Measurements from ENCODE around the gene TEX264. TPM values are rescaled to one million over a fixed set of nuclear protein-coding genes. Genes with fewer than 3 reads are reported as not detected.

Gene TEX264
- total RNA-seq, 2 donors from 2014 or later, result 27.3 to 50.9 TPM

GRCh38 chr3:51682079-51682478 lies 11.0 kb downstream of the TEX264 start:
- H3K27me3 ChIP-seq (replicated peaks; ENCODE audit: insufficient read depth), result no peaks in the 10 kb centered on the region
- ATAC-seq (ENCODE audit: insufficient number of reproducible peaks, low FRiP score, low read depth) (no peak), DNase-seq (ENCODE audit: low spot score) (no peak)
- TF ChIP-seq CTCF (IDR thresholded peaks at IDR 0.05), result peak; percentile 57
- no peaks in the 10 kb centered on the region for H3K9me3 ChIP-seq
- H3K4me1 ChIP-seq (ENCODE audit: control insufficient read depth in 1 of 2, low read depth in 2 of 2), result peaks cover 12 to 16% of the 10 kb centered on the region in 2 donors
- peaks cover 23% of the 10 kb centered on the region for H3K36me3 ChIP-seq
- H3K27ac ChIP-seq, result no peak overlapping the region
- no peak overlapping the region for H3K4me3 ChIP-seq

- ATAC-seq (ENCODE audit: insufficient number of reproducible peaks, low FRiP score, low read depth) (no peak), DNase-seq (ENCODE audit: low spot score) (no peak)
- H3K4me1 ChIP-seq (ENCODE audit: control insufficient read depth in 1 of 2, low read depth in 2 of 2), result peaks cover 12 to 20% of the 10 kb centered on the region in 2 donors
- peaks cover 23% of the 10 kb centered on the region for H3K36me3 ChIP-seq
- no peak overlapping the region for H3K27ac ChIP-seq
- H3K4me3 ChIP-seq, result no peak overlapping the region
- no peaks in the 10 kb centered on the region for H3K27me3 ChIP-seq (replicated peaks; ENCODE audit: insufficient read depth)
- H3K9me3 ChIP-seq, result no peaks in the 10 kb centered on the region
- TF ChIP-seq CTCF (IDR thresholded peaks at IDR 0.05), result no peak
These were observed 11.5 kb downstream of the TEX264 start for GRCh38 chr3:51682526-51682925.

- ATAC-seq (ENCODE audit: insufficient number of reproducible peaks, low FRiP score, low read depth) (no peak), DNase-seq (ENCODE audit: low spot score) (no peak)
- Histone ChIP-seq H3K27me3 (replicated peaks; ENCODE audit: insufficient read depth) (no peaks in the 10 kb centered on the region), H3K36me3 (peaks cover 23% of the 10 kb centered on the region), H3K27ac (no peak overlapping the region), H3K4me3 (no peak overlapping the region), H3K4me1 (ENCODE audit: control insufficient read depth in 1 of 2, low read depth in 2 of 2) (peaks cover 12 to 21% of the 10 kb centered on the region in 2 donors), H3K9me3 (no peaks in the 10 kb centered on the region)
- TF ChIP-seq CTCF (IDR thresholded peaks at IDR 0.05), result no peak
These were observed 12.5 kb downstream of the TEX264 start for GRCh38 chr3:51683566-51683965.

GRCh38 chr3:51684971-51685751 lies 14.1 kb downstream of the TEX264 start:
- ATAC-seq (ENCODE audit: insufficient number of reproducible peaks, low FRiP score, low read depth) (no peak), DNase-seq (ENCODE audit: low spot score) (no peak)
- Histone ChIP-seq H3K27me3 (replicated peaks; ENCODE audit: insufficient read depth) (no peaks in the 10 kb centered on the region), H3K36me3 (peaks cover 17% of the 10 kb centered on the region), H3K9me3 (no peaks in the 10 kb centered on the region), H3K4me3 (no peak overlapping the region), H3K4me1 (ENCODE audit: control insufficient read depth in 1 of 2, low read depth in 2 of 2) (peaks cover 12 to 21% of the 10 kb centered on the region in 2 donors), H3K27ac (peak overlapping the region in 1 of 2 donors; percentile 20)
- no peak for TF ChIP-seq CTCF (IDR thresholded peaks at IDR 0.05)

GRCh38 chr3:51686056-51686455 lies 15.0 kb downstream of the TEX264 start:
- no peak for DNase-seq (ENCODE audit: low spot score)
- no peaks in the 10 kb centered on the region for H3K27me3 ChIP-seq (replicated peaks; ENCODE audit: insufficient read depth)
- TF ChIP-seq CTCF (IDR thresholded peaks at IDR 0.05), result no peak
- peaks cover 21% of the 10 kb centered on the region for H3K36me3 ChIP-seq
- no peaks in the 10 kb centered on the region for H3K9me3 ChIP-seq
- H3K4me1 ChIP-seq (ENCODE audit: control insufficient read depth in 1 of 2, low read depth in 2 of 2), result peaks cover 12 to 21% of the 10 kb centered on the region in 2 donors
- peak overlapping the region in 1 of 2 donors; percentile 20 for H3K27ac ChIP-seq
- no peak overlapping the region for H3K4me3 ChIP-seq
- ATAC-seq (ENCODE audit: insufficient number of reproducible peaks, low FRiP score, low read depth), result no peak

All from thoracic aorta (tissue), 2 donors.